Thoracic aorta (tissue), 2 donors: ENCODE measurements around the gene EML6. TPM values are rescaled to one million over a fixed set of nuclear protein-coding genes. Genes with fewer than 3 reads are reported as not detected.
A peak's percentile ranks its signal among the peaks of the same experiment; 100 is the strongest.

Experiments
- ATAC-seq: fragments of 150-250 bp; one replicate; pipeline ENCODE4 v1.8.0; 2017; ENCODE audit warnings: low read depth; ENCODE audit not compliant: insufficient number of reproducible peaks, low FRiP score
- DNase-seq: peaks from one replicate; pipeline ENCODE4 v3.0.0-alpha.2; 2020; ENCODE audit warnings: low spot score
- H3K27ac ChIP-seq, 2 donors: fragments of 200-600 bp; sonication (generic); 1 replicate in 1 of 2; 2 replicates in 1 of 2; pipeline ENCODE4 v1.5.1; 2016; ENCODE audit warnings: mild to moderate bottlenecking in 2 of 2, moderate library complexity in 2 of 2
- H3K27me3 ChIP-seq: fragments of 200-600 bp; sonication (generic); replicated peaks from 2 replicates; pipeline ENCODE4 v1.6.0; 2016; ENCODE audit warnings: mild to moderate bottlenecking; ENCODE audit not compliant: insufficient read depth
- H3K36me3 ChIP-seq: fragments of 200-600 bp; sonication (generic); one replicate; pipeline ENCODE4 v1.5.1; 2016
- H3K4me1 ChIP-seq, 2 donors: fragments of 200-600 bp; sonication (generic); 1 replicate in 1 of 2; 2 replicates in 1 of 2; pipeline versions ENCODE4 v1.5.1 to v1.6.0; 2016; ENCODE audit warnings: low read depth in 2 of 2, mild to moderate bottlenecking in 1 of 2; ENCODE audit not compliant: control insufficient read depth in 1 of 2
- H3K4me3 ChIP-seq: fragments of 200-600 bp; sonication (generic); 2 replicates; pipeline ENCODE4 v1.5.1; 2016; ENCODE audit warnings: mild to moderate bottlenecking
- H3K9me3 ChIP-seq: fragments of 200-600 bp; sonication (generic); 2 replicates; pipeline ENCODE4 v1.5.1; 2016
- total RNA-seq, 2 donors: library from RNA; depleted of rRNA; stranded (reverse); fragments of >200 nt; gene quantifications; one replicate each; pipeline versions ENCODE4 v1.1.0 to v1.2.3, GENCODE V29; 2016
- TF ChIP-seq, protein P1 (sequence below): fragments of 200-600 bp; sonication (generic); IDR thresholded peaks from one replicate; pipeline ENCODE4 v1.5.1; 2019; ENCODE audit warnings: antibody characterized with exemption

The EML6 gene
- total RNA-seq, 2 donors from 2014 or later, result 0.81 to 0.92 TPM

DNA sequence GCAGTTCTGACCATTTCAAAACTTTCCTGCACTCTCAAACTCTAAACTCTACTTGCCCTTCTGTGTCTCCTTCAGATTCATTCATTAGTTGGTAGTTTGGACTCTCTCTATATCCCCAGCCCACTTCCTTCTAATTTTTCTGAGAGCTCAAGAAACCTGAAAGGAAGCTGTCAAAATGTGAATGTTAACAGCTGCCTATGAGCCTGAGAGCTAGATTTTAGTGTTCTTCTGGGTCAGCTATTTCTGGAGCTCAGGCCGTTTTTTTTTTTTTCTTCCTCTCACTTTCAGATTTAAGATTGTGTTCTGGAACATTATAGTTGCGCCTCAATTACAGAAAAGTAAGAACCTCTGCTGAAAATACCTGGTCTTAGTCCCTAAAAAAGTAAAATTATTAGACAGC is 253.7 kb downstream of the EML6 start:
- Histone ChIP-seq H3K36me3 (peaks cover 3% of the 10 kb centered on the region), H3K9me3 (no peaks in the 10 kb centered on the region), H3K4me1 (peaks cover 70 to 89% of the 10 kb centered on the region in 2 donors), H3K27ac (peak overlapping the region in 1 of 2 donors; percentile 16), H3K4me3 (no peak overlapping the region), H3K27me3 (no peaks in the 10 kb centered on the region)
- TF ChIP-seq, protein P1, sequence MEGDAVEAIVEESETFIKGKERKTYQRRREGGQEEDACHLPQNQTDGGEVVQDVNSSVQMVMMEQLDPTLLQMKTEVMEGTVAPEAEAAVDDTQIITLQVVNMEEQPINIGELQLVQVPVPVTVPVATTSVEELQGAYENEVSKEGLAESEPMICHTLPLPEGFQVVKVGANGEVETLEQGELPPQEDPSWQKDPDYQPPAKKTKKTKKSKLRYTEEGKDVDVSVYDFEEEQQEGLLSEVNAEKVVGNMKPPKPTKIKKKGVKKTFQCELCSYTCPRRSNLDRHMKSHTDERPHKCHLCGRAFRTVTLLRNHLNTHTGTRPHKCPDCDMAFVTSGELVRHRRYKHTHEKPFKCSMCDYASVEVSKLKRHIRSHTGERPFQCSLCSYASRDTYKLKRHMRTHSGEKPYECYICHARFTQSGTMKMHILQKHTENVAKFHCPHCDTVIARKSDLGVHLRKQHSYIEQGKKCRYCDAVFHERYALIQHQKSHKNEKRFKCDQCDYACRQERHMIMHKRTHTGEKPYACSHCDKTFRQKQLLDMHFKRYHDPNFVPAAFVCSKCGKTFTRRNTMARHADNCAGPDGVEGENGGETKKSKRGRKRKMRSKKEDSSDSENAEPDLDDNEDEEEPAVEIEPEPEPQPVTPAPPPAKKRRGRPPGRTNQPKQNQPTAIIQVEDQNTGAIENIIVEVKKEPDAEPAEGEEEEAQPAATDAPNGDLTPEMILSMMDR, result no peak
- DNase-seq, result no peak
- no peak for ATAC-seq

DNA sequence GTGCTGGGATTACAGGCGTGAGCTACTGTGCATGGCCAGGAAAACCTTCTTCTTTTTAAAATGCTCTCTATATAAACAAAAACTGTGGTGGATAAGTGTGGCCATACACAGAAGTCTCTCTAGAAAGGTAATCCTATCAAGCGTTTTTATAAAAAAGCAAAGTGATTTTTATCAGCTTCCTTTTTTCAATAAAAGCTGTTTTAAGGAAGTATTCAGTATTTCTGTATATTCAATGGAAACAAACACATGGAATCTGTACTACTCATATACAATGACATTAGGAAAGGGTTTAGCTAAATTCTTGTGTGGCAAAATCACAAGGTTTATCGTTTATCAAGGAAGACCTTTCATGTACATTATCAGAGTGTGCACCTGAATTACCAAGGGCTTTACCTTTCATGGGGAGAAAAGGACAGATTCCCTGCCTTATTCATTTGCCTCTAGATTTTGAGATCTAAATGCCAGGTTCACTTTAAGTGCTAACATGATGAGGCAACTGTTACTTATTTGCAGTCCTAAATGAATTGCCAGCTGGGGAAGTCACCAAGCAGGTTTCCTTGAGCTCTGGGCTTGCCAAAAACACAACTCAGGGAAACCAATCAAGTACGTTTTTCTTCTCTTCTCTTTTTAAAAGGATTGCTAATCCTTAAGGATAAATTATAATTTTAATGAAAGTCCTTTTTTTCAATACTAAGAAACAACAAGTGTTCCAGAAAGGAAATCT is 256.0 kb downstream of the EML6 start:
- Histone ChIP-seq H3K4me1 (peaks cover 71 to 86% of the 10 kb centered on the region in 2 donors), H3K36me3 (peaks cover 6% of the 10 kb centered on the region), H3K4me3 (no peak overlapping the region), H3K27me3 (no peaks in the 10 kb centered on the region), H3K9me3 (no peaks in the 10 kb centered on the region), H3K27ac (no peak overlapping the region)
- TF ChIP-seq, protein P1, result no peak
- ATAC-seq (no peak), DNase-seq (no peak)

DNA sequence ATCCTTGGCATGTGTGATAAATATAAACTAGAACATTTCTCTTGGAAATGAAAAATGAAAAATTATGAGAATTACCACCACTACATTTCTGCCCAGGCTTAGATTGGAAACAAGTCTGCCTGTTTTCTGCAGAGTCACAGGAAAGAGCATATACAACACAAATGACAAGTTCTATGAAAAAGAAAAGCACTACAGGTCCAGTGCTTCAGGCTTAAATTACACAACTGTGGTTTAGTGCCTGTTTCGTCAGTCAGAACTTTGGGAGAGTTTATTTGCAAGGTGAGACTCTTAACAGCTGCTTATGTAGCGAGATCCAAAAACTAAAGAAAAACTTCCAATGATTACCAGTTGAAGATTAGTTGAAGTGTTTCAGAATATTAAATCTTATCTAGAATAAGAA is 257.9 kb downstream of the EML6 start:
- TF ChIP-seq, protein P1, result no peak

DNA sequence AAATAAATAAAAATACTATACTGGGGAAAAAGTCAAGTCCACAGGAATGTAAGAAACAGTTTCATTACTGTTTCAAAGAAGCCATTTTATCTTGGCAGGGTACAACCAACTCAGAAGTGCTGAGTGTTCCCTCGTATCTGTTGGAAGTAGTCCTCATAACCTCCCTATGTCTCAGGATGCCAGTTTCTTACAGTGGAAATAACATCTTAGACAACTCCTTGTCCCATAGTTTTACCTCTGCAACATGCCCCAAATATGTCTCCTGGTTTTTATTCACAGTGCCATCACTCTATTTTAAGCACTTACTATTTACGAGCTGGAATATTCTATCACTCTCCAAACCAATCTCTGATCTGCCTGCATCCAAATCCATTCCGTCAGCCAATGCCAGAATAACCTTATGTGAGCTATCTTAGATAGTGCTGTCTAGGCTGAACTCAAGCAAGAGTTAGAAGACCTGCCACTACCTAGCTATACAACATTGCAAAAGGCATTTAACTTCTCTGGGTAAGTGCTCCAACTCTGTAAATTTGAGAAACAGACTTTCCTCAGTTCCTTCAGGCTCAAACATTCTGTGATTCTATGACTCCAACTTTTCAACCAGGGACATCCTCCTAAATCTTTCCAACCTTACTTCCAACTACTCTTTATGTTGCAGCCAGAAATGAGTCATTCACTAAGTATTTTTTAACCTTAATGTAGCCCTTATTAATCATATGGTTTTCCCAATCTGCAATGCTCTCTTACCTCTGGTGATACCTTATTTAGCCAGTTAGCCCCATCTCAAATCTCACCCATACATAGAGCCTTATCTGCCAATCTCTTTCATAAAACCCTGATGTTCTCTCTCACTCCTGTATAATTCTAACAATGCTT is 260.1 kb downstream of the EML6 start:
- Histone ChIP-seq H3K4me1 (peaks cover 53 to 81% of the 10 kb centered on the region in 2 donors), H3K4me3 (no peak overlapping the region), H3K27me3 (no peaks in the 10 kb centered on the region), H3K27ac (no peak overlapping the region), H3K36me3 (peaks cover 12% of the 10 kb centered on the region), H3K9me3 (no peaks in the 10 kb centered on the region)
- ATAC-seq (no peak), DNase-seq (no peak)
- TF ChIP-seq, protein P1, result no peak

More for the DNA sequence above, 257.9 kb downstream of the EML6 start:
- no peaks in the 10 kb centered on the region for H3K27me3 ChIP-seq
- H3K9me3 ChIP-seq, result no peaks in the 10 kb centered on the region
- peak overlapping the region in 1 of 2 donors; percentile 11 for H3K27ac ChIP-seq
- DNase-seq (no peak), ATAC-seq (no peak)
- no peak overlapping the region for H3K4me3 ChIP-seq
- peaks cover 8% of the 10 kb centered on the region for H3K36me3 ChIP-seq
- peaks cover 59 to 81% of the 10 kb centered on the region in 2 donors for H3K4me1 ChIP-seq

DNA sequence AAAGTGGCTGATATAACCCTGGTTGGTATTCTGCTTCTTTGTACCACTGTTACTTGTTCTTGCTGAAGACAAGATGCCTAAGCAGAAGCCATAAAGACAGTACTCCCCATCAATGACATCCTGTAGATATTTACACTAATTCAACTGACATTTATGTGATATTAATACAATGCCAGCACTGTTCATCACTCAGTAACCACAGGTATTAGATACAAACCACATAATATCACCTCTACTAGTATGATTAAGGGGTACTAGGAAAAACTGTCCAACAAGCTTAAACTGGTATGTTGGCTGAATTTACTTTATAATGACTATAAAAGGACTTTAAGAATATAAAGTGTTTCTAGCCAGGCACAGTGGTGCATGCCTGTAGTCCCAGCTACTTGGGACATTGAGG is 261.0 kb downstream of the EML6 start:
- Histone ChIP-seq H3K4me3 (no peak overlapping the region), H3K27me3 (no peaks in the 10 kb centered on the region), H3K9me3 (no peaks in the 10 kb centered on the region), H3K4me1 (peaks cover 56 to 84% of the 10 kb centered on the region in 2 donors), H3K27ac (no peak overlapping the region), H3K36me3 (peaks cover 12% of the 10 kb centered on the region)
- no peak for DNase-seq
- ATAC-seq, result no peak
- TF ChIP-seq, protein P1, result no peak
